ENCODE results near the gene IL10RB.
"Not testable (repeated sequence)": the region's sequence is repeated elsewhere in the genome, so short reads cannot be mapped to it uniquely, and the experiment has no call there.

DNA sequence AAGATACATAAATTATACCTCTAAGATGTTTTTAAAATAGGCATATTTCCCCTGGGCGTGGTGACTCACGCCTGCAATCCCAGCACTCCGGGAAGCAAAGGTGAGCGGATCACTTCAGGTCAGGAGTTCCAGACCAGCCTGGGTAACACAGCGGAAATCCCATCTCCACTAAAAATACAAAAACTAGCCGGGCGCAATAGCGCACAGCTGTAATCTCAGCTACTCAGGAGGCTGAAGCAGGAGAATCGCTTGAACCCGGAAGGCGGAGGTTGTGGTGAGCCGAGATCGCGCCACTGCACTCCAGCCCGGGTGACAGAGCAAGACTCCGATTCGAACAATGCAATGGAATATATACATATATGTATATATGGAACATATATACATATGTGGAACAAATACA, 54.8 kb downstream of the IL10RB start:
- TF ChIP-seq POLR2A, EP300 (IDR thresholded peaks at IDR 0.05): not testable (repeated sequence)
- TF ChIP-seq, protein P1, sequence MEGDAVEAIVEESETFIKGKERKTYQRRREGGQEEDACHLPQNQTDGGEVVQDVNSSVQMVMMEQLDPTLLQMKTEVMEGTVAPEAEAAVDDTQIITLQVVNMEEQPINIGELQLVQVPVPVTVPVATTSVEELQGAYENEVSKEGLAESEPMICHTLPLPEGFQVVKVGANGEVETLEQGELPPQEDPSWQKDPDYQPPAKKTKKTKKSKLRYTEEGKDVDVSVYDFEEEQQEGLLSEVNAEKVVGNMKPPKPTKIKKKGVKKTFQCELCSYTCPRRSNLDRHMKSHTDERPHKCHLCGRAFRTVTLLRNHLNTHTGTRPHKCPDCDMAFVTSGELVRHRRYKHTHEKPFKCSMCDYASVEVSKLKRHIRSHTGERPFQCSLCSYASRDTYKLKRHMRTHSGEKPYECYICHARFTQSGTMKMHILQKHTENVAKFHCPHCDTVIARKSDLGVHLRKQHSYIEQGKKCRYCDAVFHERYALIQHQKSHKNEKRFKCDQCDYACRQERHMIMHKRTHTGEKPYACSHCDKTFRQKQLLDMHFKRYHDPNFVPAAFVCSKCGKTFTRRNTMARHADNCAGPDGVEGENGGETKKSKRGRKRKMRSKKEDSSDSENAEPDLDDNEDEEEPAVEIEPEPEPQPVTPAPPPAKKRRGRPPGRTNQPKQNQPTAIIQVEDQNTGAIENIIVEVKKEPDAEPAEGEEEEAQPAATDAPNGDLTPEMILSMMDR (IDR thresholded peaks at IDR 0.05) = not testable (repeated sequence)
- TF ChIP-seq POLR2AphosphoS5 (IDR thresholded peaks at IDR 0.05) = peak in 1 of 3 donors; percentile 34
